Measurements from ENCODE around the gene TMED10.

GRCh38 chr14:75088153-75088552 is 88.3 kb downstream of the TMED10 start:
- TF ChIP-seq, protein P1, sequence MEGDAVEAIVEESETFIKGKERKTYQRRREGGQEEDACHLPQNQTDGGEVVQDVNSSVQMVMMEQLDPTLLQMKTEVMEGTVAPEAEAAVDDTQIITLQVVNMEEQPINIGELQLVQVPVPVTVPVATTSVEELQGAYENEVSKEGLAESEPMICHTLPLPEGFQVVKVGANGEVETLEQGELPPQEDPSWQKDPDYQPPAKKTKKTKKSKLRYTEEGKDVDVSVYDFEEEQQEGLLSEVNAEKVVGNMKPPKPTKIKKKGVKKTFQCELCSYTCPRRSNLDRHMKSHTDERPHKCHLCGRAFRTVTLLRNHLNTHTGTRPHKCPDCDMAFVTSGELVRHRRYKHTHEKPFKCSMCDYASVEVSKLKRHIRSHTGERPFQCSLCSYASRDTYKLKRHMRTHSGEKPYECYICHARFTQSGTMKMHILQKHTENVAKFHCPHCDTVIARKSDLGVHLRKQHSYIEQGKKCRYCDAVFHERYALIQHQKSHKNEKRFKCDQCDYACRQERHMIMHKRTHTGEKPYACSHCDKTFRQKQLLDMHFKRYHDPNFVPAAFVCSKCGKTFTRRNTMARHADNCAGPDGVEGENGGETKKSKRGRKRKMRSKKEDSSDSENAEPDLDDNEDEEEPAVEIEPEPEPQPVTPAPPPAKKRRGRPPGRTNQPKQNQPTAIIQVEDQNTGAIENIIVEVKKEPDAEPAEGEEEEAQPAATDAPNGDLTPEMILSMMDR (IDR thresholded peaks at IDR 0.05; ENCODE audit: extremely low read depth in 1 of 2, insufficient read depth in 1 of 2, low read depth in 1 of 2, low read length in 2 of 2), result no peak
- TF ChIP-seq JUN (IDR thresholded peaks at IDR 0.05; ENCODE audit: borderline replicate concordance, insufficient read depth, insufficient read length, low read depth), result no peak
- no peak for TF ChIP-seq POLR2A (IDR thresholded peaks at IDR 0.05; ENCODE audit: low read depth, low read length)
